Measurements from ENCODE around the gene VSNL1.

The VSNL1 gene

GRCh38 chr2:17628349-17629261 lies 88.1 kb downstream of the VSNL1 start:
- no peak for TF ChIP-seq CTCF (conservative IDR thresholded peaks at IDR 0.05; ENCODE audit: control insufficient read depth, insufficient read depth, low read depth, low read length)
- DNase-seq (ENCODE audit: low read depth), result no peak
- no peak overlapping the region for H3K4me3 ChIP-seq (ENCODE audit: control insufficient read depth, low read depth, low read length)

GRCh38 chr2:17630089-17630488 lies 89.6 kb downstream of the VSNL1 start:
- no peak overlapping the region for H3K4me3 ChIP-seq (ENCODE audit: control insufficient read depth, low read depth, low read length)
- DNase-seq (ENCODE audit: low read depth), result no peak
- TF ChIP-seq CTCF (conservative IDR thresholded peaks at IDR 0.05; ENCODE audit: control insufficient read depth, insufficient read depth, low read depth, low read length), result no peak

- no peak overlapping the region for H3K4me3 ChIP-seq (ENCODE audit: control insufficient read depth, low read depth, low read length)
- no peak for TF ChIP-seq CTCF (conservative IDR thresholded peaks at IDR 0.05; ENCODE audit: control insufficient read depth, insufficient read depth, low read depth, low read length)
- DNase-seq (ENCODE audit: low read depth), result no peak
Observed at GRCh38 chr2:17634997-17635396, 94.5 kb downstream of the VSNL1 start.

GRCh38 chr2:17636257-17636656 lies 95.8 kb downstream of the VSNL1 start:
- no peak for TF ChIP-seq CTCF (conservative IDR thresholded peaks at IDR 0.05; ENCODE audit: control insufficient read depth, insufficient read depth, low read depth, low read length)
- DNase-seq (ENCODE audit: low read depth), result no peak
- H3K4me3 ChIP-seq (ENCODE audit: control insufficient read depth, low read depth, low read length), result no peak overlapping the region

GRCh38 chr2:17637131-17637906 lies 96.8 kb downstream of the VSNL1 start:
- no peak overlapping the region for H3K4me3 ChIP-seq (ENCODE audit: control insufficient read depth, low read depth, low read length)
- no peak for DNase-seq (ENCODE audit: low read depth)
- no peak for TF ChIP-seq CTCF (conservative IDR thresholded peaks at IDR 0.05; ENCODE audit: control insufficient read depth, insufficient read depth, low read depth, low read length)

GRCh38 chr2:17638196-17638743 lies 97.8 kb downstream of the VSNL1 start:
- TF ChIP-seq CTCF (conservative IDR thresholded peaks at IDR 0.05; ENCODE audit: control insufficient read depth, insufficient read depth, low read depth, low read length), result no peak
- DNase-seq (ENCODE audit: low read depth), result no peak
- H3K4me3 ChIP-seq (ENCODE audit: control insufficient read depth, low read depth, low read length), result no peak overlapping the region

Measured in fibroblast of mammary gland (primary cell).